Globus pallidus (tissue), 1 donor: ENCODE data around the gene HLA-DRA.
"Not testable (repeated sequence)": the region's sequence is repeated elsewhere in the genome, so short reads cannot be mapped to it uniquely, and the experiment has no call there.

Source experiments
- DNase-seq: peaks from one replicate; pipeline ENCODE4 v3.0.0-alpha.2; 2015; ENCODE audit warnings: low spot score

HLA-DRA gene

DNA sequence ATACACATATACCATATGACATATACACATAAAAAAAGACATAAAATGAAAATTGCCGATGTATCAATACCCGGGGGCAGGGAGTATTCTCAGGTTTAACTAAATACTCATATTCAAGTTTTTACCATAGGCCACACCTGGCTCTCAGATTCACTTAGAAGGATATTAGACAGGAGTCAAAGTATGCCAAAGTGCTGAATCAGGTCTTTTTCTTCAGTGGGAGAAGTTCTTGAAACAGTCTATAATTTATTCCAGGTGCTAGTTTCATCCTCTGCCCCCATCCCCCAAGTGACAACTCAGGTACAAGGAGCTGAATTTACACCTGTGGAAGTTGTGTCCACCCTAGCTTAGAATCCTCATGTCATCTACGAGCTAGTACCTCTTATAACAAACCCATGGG lies 8.5 kb upstream of the HLA-DRA start:
- DNase-seq: no peak

- DNase-seq: no peak
Observed at GRCh38 chr6:32432050-32432450, 7.6 kb upstream of the HLA-DRA start.

DNA sequence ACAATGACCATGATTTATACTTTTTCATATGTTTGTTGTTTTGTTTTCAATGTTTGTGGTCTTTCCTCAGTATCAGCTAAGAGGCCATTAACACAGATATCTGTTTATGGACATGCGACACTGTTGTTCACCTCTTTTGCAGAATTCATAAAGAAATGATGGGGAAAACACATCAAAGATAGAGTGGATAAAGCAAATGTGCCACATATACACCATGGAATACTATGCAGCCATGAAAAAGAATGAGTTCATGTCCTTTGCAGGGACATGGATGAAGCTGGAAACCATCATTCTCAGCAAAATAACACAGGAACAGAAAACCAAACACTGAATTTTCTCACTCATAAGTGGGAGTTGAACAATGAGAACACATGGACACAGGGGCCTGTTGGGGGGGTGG lies 5.7 kb upstream of the HLA-DRA start:
- not testable (repeated sequence) for DNase-seq

DNA sequence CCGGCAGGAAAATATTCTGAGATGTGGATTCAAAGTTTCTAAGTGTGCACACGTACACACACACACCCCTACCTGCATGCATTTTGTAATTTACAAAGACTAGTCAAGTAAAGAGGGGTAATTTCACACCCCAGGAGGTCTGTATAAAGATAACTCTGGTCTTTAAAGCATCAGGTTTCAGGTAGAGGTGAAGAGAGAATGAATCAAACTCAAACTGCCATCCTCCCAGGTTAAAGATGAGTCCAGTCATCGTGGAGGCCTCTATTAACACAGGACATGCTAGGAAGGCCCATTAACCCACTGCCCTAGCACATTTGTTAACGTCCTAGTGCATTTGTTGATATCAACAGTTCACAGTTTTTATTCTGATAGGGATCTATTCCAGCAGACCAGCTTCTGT lies 3.5 kb upstream of the HLA-DRA start:
- no peak for DNase-seq

DNA sequence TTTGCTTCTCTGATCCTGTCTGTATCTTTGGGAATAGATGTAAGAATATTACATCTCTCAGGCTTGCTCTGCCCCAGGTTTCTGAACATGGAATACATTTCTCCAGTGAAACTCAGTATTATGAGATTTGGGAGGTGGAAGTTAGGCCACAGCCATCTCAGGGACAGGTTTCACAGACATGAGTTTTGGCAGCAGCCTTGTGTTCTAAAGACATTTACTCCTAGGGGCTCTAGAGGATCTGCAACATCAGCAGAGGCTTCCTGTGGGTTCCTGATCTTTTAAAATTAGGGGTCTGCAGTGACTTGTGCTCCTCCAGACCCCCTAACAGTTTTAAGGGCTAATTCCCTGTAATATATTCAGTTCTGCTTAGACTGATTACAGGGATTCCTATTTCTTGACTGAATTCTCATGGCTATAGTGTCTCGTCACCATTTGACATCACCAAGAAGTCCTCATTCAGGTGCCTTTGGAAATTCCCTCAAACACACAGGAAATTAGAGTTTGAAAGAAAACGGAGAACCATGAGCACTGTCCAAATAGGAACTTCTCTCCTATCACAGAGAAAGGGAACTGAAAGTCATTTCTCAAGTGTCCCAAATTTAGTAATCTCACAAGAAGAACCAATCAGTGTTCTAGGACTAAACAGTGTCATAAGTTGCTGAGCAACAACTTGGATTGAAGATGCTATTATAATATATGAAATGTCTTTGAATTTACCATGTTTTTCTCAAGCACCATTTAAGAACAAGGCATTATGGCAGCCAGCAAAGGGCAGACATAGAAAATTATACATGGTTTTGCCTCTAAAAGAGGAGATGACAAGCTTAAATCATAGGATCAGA lies 2.5 kb upstream of the HLA-DRA start:
- peak; percentile 49 for DNase-seq

GRCh38 chr6:32439139-32439538 lies 548 bp upstream of the HLA-DRA start:
- DNase-seq: no peak

- no peak for DNase-seq
Observed at GRCh38 chr6:32442243-32442667, 2.6 kb downstream of the HLA-DRA start.

DNA sequence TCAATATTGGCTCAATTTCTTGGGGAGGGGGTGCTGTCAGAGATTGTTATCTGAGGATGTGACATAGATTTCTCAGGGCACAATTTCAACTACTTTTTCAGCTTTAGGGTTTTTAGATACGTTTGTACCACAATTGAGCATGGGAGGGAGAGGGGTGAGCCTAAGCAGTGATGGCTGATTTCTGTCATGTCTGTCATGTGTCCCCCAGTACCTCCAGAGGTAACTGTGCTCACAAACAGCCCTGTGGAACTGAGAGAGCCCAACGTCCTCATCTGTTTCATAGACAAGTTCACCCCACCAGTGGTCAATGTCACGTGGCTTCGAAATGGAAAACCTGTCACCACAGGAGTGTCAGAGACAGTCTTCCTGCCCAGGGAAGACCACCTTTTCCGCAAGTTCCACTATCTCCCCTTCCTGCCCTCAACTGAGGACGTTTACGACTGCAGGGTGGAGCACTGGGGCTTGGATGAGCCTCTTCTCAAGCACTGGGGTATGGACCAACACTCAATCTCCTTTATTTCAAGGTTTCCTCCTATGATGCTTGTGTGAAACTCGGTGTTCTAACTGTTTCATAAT lies 3.4 kb downstream of the HLA-DRA start:
- no peak for DNase-seq

DNA sequence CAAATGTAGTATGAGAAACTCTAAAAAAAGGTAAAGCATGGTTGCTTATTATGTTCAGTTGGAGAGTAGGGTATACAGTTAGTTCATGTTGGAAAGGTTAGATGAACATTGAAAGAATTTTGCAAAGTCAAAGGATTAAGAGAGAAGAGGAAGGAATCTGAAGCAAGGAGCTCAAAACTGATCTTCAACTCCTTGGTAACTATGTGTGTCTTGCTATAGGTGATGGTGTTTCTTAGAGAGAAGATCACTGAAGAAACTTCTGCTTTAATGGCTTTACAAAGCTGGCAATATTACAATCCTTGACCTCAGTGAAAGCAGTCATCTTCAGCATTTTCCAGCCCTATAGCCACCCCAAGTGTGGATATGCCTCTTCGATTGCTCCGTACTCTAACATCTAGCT lies 4.7 kb downstream of the HLA-DRA start:
- no peak for DNase-seq

GRCh38 chr6:32445321-32445854 lies 5.7 kb downstream of the HLA-DRA start:
- DNase-seq: no peak

DNA sequence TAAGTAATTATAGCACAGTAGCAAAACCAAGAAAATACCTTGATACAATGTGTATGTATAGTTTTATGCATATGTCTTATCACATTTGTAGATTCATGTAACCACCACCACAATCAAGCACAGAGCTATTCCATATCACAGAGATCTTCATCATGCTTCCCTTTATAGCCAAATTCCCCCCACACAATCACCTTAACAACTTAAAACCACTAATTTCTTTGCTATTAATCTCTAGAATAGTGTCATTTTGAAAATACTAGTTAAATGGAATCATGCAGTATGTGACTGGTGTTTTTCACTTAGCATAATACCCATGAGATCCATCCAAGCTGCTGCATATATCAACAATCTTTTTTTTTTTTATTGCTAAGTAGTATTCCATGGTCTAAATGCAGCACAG lies 8.2 kb downstream of the HLA-DRA start:
- no peak for DNase-seq

DNA sequence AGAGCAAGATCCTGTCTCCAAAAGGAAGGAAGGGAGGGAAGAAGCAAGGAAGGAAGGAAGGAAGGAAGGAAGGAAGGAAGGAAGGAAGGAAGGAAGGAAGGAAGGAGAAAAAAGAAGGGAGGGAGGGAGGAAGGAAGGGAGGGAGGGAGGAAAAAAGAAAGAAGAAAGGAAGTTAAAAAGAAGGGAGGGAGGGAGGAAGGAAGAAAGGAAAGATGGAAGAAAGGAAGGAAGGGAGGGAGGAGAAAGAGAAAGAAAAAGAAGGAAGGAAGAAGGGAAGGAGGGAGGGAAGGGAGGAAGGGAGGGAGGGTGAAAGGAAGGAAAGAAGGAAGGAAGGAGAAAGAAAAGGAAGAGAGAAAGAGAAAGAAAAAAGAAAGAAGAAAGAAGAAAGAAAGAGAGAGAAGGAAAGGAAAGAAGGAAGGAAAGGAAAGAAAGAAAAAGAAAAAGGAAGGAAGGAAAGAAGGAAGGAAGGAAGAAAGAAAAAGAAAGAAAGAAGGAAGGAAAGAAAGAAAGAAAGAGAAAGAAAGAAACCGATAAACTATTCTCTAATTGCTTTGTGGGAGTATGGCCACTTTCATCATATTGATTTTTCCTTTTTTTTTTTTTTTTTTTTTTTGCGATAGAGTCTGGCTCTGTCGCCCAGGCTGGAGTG lies 9.5 kb downstream of the HLA-DRA start:
- DNase-seq: no peak

DNA sequence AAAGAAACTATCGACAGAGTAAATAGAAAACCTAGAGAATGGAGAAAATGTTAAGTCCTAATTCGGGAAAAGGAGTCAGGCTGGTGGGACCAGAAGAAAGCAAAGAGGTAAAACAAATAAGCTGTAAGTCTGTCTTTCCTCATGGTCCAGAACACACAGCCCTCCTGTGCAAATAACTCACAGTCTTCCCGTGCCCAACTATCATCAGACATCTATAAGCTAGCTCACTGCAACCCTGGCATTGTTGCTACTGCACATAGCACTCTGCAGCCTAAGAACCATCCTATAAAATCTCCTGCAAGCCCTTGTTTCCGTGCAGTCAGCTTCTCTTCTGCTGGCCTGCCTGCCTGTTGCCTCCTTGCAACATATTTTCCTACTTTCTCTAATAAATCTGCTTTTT lies 17.4 kb downstream of the HLA-DRA start:
- no peak for DNase-seq

DNA sequence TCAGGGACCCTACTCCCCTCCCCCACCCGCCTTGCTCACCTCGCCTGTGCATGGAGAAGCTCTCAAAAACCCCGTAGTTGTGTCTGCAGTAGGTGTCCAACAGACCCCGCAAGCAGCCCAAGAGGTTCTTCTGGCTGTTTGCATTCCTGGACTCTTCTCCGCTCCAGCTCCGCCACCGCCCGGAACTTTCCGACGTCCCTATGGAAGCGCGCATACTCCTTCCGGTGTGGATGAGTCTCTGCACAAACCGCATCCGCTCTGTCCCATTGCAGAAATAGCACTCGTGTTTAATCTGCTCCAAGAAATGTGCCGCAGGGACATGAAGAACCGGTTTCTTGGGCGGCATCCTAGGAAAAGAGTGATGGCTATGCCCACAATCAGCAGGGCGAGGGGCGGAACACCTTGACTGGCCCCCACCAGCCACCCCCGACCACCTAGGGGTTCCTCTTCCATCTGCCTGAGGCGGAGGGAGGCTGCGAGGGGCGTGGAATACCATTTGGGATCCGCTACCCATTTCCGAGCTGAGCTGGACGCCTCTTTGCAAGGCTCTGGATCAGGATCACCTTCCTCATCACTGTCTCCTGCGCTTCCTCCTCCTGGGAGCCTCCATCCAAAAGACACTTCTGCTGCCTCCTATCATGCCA lies 20.2 kb downstream of the HLA-DRA start:
- no peak for DNase-seq

DNA sequence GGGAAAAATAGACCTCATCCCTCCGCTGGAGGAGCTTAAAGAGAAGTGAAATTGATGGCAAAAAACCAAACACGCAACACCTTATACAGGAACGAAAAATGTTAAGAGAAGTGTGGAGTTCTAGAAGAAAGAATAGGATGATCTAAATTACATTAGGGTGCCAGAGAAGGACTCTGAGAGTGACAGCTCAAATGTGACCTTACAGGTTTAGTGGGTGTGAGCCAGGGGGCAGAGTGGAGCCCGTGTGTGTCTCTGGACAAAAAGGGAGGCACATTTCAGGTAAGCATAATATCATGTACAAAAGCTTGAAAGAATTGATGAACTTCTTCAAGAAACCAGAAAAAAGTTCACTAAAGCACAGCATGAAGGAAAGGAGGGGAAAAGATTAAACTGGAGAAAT lies 20.8 kb downstream of the HLA-DRA start:
- no peak for DNase-seq

DNA sequence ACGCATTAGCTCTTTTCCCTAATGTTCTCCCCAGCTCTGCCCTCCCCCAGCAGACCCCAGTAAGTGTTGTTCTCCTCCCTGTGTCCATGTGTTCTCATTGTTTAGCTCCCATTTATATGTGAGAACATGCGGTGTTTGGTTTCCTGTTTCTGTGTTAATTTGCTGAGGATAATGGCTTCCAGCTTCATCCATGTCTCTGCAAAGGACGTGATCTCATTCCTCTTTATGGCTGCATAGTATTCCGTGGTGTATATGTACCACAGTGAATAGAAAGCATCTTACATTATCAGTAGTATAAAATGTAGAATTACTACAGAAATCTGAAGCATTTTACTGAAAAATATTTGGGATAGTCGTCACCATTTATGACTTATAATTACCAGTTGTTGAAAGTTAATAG lies 21.8 kb downstream of the HLA-DRA start:
- no peak for DNase-seq

GRCh38 chr6:32462609-32463008 lies 22.9 kb downstream of the HLA-DRA start:
- no peak for DNase-seq

GRCh38 chr6:32467743-32468503 lies 28.2 kb downstream of the HLA-DRA start:
- not testable (repeated sequence) for DNase-seq

- DNase-seq: no peak
Observed at GRCh38 chr6:32472781-32473375, 33.2 kb downstream of the HLA-DRA start.

DNA sequence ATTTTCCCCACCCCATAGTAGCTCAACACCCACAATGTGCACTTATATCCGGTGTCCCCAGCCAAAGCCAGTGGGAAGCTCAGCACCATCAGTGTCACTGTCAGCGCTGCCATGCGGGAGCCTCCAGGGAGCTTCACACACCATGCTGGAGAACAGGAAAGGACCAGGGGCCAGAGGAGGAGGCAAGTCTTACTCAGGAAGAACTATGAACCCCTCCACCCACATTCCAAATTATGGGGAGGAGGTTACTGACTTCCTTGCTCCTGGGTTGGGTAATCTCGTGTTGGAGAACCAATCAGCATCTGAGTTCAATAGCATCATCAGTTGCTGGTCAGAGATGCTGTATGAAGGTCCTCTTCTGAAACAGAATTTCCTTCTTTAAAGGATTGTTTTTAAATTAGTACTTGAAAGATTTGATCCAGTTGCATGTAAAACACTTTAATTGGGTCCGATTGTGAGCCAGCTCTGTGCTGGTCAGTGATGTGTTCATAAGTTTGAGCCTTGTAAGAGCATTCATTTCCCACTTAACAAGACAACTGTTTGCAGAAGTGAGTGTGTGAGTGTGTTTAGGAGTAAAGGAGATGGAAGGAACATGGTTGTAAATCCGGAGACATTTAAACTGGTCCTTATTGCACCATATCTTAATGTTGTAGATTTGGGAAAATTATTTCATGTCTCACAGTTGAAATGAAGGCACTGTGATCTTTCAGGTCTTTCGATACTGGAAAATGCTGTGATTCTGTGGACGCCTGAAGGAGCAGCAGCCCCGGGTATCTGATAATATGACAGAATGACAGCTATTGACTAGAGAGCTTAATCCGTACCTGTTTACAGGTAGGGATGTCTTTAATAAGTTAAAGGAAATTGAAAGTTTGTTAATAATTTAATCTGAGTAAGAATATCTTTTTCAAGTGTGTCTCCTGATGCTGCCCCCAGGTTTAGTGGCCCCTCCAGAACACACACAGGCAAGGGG lies 34.0 kb downstream of the HLA-DRA start:
- peak; percentile 9 for DNase-seq
